H1 (cell line): ENCODE data around the gene NT5E. TPM values are rescaled to one million over a fixed set of nuclear protein-coding genes. Genes with fewer than 3 reads are reported as not detected.

Experiments
- CTBP2 ChIP-seq: IDR thresholded peaks from 2 replicates; pipeline ENCODE4 v1.7.0; 2011; ENCODE audit warnings: borderline replicate concordance, mild to moderate bottlenecking, moderate library complexity, mixed read lengths, low read length; ENCODE audit not compliant: insufficient read depth, insufficient read length
- polyA plus RNA-seq, 7 experiments: library from polyadenylated mRNA; depleted of rRNA in 3 of 7; stranded (reverse) in 5 of 7; unstranded in 2 of 7; fragments of >200 nt in 5 of 7; fragments of 200-250 nt in 2 of 7; gene quantifications; 1 replicate in 5 of 7; 2 replicates in 1 of 7; 4 replicates in 1 of 7; pipeline versions ENCODE4 v1.2.1 to v1.2.3, GENCODE V29; 2011 to 2013; ENCODE audit warnings: missing spikeins in 2 of 7, mixed read lengths in 2 of 7
- total RNA-seq: library from RNA; stranded (reverse); fragmentation: NEBNext Ultra II Directional; extraction: Animal tissue kit (Norgen Biotek cat#: 25700); gene quantifications from 2 replicates; pipeline ENCODE4 v1.2.1, GENCODE V29; 2021

The NT5E gene
- total and polyA plus RNA-seq, 2 of the 8 experiments (the other 6 are each of a cell fraction or from before 2014, with no cell fraction given): 0.74 to 1.5 TPM

DNA sequence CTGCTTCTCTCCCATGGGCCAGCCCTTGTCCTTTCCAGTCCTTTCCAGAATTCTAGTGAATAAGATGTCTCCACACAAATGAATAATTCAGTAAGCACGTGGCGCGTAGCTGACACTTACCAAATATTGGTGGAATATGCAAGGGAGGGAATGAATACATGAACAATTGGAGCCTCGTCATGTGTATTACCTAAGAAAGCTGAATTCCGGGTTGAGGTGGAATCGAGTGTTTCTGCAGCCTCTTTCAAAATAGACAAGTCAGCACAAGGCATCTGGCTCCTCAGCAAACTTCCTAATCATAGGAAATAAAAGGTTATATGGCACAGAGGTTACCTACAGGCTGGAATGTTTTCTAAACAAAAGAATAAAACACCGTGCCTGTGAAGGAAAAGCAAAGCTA lies 47.0 kb upstream of the NT5E start (continued):
- TF ChIP-seq CTBP2: no peak
